ENCODE results near the gene ADAMTS17. TPM values are rescaled to one million over a fixed set of nuclear protein-coding genes. Genes with fewer than 3 reads are reported as not detected.
"Not testable (repeated sequence)": the region's sequence is repeated elsewhere in the genome, so short reads cannot be mapped to it uniquely, and the experiment has no call there.

ADAMTS17 gene
- total RNA-seq, 1 experiment from 2014 or later, result 1.6 TPM

- Histone ChIP-seq H3K4me3 (ENCODE audit: low read depth in 2 of 2, low read length in 2 of 2) (no peak overlapping the region), H3K27ac (ENCODE audit: low read length) (no peak overlapping the region), H3K36me3 (ENCODE audit: control insufficient read depth, insufficient read depth, low read length) (no peaks in the 10 kb centered on the region), H3K27me3 (ENCODE audit: control insufficient read depth, insufficient read depth, low read length) (no peaks in the 10 kb centered on the region), H3K9me3 (ENCODE audit: control insufficient read depth, insufficient read depth, low read depth, low read length) (no peaks in the 10 kb centered on the region), H3K4me1 (ENCODE audit: control insufficient read depth, insufficient read depth, low read length) (peaks cover 3% of the 10 kb centered on the region; the same call in 1 of the 2 replicates)
- POLR2A ChIA-PET, result no interaction called here
- no peak for DNase-seq (ENCODE audit: low read depth, low spot score)
- intact Hi-C loops (cut with micrococcal nuclease; ENCODE audit: unreplicated experiment) (loop anchor here (2.0 kb wide), 1 partner anchor 410 kb away; no protein-coding TSS in a partner anchor), in situ Hi-C loops (cut with HindIII; ENCODE audit: low pct_unique_long_range_greater_than_20kb, low sequenced_read_pairs) (no loop called here)
- TF ChIP-seq TCF7L2 (IDR thresholded peaks at IDR 0.05; ENCODE audit: low read depth, low read length) (no peak), POLR2AphosphoS5 (IDR thresholded peaks at IDR 0.05; ENCODE audit: low read depth, low read length) (no peak), REST (IDR thresholded peaks at IDR 0.05; ENCODE audit: insufficient read depth in 1 of 2, low read depth in 2 of 2, low read length in 1 of 2) (no peak), CTCF (IDR thresholded peaks at IDR 0.05) (no peak), SIN3A (IDR thresholded peaks at IDR 0.05; ENCODE audit: borderline replicate concordance, insufficient read depth, low read depth, low read length) (no peak)
- CTCF ChIA-PET, result interaction anchor here (1.3 kb wide), 1 partner anchor 421 kb away, joined by 5 read pairs; no protein-coding TSS in a partner anchor
- no peak for ATAC-seq
- no TSS peak for BruUV-seq (replicated peaks)
These were observed 412.5 kb downstream of the ADAMTS17 start for GRCh38 chr15:99929266-99929665.

- BruUV-seq (replicated peaks), result no TSS peak
- in situ Hi-C loops (cut with HindIII; ENCODE audit: low pct_unique_long_range_greater_than_20kb, low sequenced_read_pairs), result no loop called here
- ATAC-seq (peak; percentile 95), DNase-seq (ENCODE audit: low read depth, low spot score) (no peak)
- H3K9me3 ChIP-seq (ENCODE audit: control insufficient read depth, insufficient read depth, low read depth, low read length), result no peaks in the 10 kb centered on the region
- H3K36me3 ChIP-seq (ENCODE audit: control insufficient read depth, insufficient read depth, low read length), result no peaks in the 10 kb centered on the region
- peak overlapping the region; percentile 43 to 67 for H3K4me3 ChIP-seq (ENCODE audit: low read depth in 2 of 2, low read length in 2 of 2)
- ChIA-PET POLR2A (interaction anchor here (0.7 kb wide), 2 partner anchors 9 to 15 kb away, joined by 3 to 5 read pairs; no protein-coding TSS in a partner anchor), CTCF (interaction anchor here (0.6 to 1.3 kb wide), 5 partner anchors 11 to 698 kb away, joined by 3 to 5 read pairs (median 3); no protein-coding TSS in a partner anchor)
- peaks cover 3% of the 10 kb centered on the region; the same call in 1 of the 2 replicates for H3K4me1 ChIP-seq (ENCODE audit: control insufficient read depth, insufficient read depth, low read length)
- peaks cover 4% of the 10 kb centered on the region; the same call in 1 of the 2 replicates for H3K27me3 ChIP-seq (ENCODE audit: control insufficient read depth, insufficient read depth, low read length)
- peak; percentile 76 for TF ChIP-seq CTCF (IDR thresholded peaks at IDR 0.05)
- no peak for TF ChIP-seq POLR2AphosphoS5 (IDR thresholded peaks at IDR 0.05; ENCODE audit: low read depth, low read length)
- intact Hi-C loops (cut with micrococcal nuclease; ENCODE audit: unreplicated experiment), result loop anchor here (2.0 kb wide), 1 partner anchor 410 kb away; no protein-coding TSS in a partner anchor
- peak overlapping the region; percentile 63; the same call in 1 of the 2 replicates for H3K27ac ChIP-seq (ENCODE audit: low read length)
These were observed 413.3 kb downstream of the ADAMTS17 start for GRCh38 chr15:99928429-99928981.

- H3K9me3 ChIP-seq (ENCODE audit: control insufficient read depth, insufficient read depth, low read depth, low read length); POLR2A ChIA-PET; in situ Hi-C loops (cut with HindIII; ENCODE audit: low pct_unique_long_range_greater_than_20kb, low sequenced_read_pairs); DNase-seq (ENCODE audit: low read depth, low spot score); H3K4me3 ChIP-seq (ENCODE audit: low read depth in 2 of 2, low read length in 2 of 2); H3K4me1 ChIP-seq (ENCODE audit: control insufficient read depth, insufficient read depth, low read length); ATAC-seq; H3K36me3 ChIP-seq (ENCODE audit: control insufficient read depth, insufficient read depth, low read length); H3K27ac ChIP-seq (ENCODE audit: low read length); intact Hi-C loops (cut with micrococcal nuclease; ENCODE audit: unreplicated experiment); BruUV-seq (replicated peaks): not testable (repeated sequence)
- CTCF ChIA-PET, result interaction anchor here (1.9 kb wide), 1 partner anchor 412 kb away, joined by 5 read pairs; no protein-coding TSS in a partner anchor
- H3K27me3 ChIP-seq (ENCODE audit: control insufficient read depth, insufficient read depth, low read length), result peaks cover 14% of the 10 kb centered on the region
These were observed 415.2 kb downstream of the ADAMTS17 start for GRCh38 chr15:99926532-99926931.
